ENCODE measurements around the gene NCK1.

GRCh38 chr3:136885357-136886213 lies 23.6 kb downstream of the NCK1 start:
- TF ChIP-seq POLR2A (IDR thresholded peaks at IDR 0.05) (no peak), CTCF (IDR thresholded peaks at IDR 0.05 in 8 of 11, conservative IDR thresholded peaks at IDR 0.05 in 3 of 11) (peak in 1 of 11 experiments; percentile 7), POLR2AphosphoS5 (IDR thresholded peaks at IDR 0.05) (no peak)

Measured in spleen (tissue), 7 donors.